Measurements from ENCODE around the gene BNIP1.

BNIP1 gene

GRCh38 chr5:173200356-173200755, 56.0 kb downstream of the BNIP1 start:
- H3K4me3 Mint-ChIP-seq = no peak overlapping the region
- DNase-seq = no peak
- peaks cover 9% of the 10 kb centered on the region for H3K4me1 Mint-ChIP-seq
- H3K9me3 Mint-ChIP-seq = peaks cover 22% of the 10 kb centered on the region
- H3K36me3 Mint-ChIP-seq (ENCODE audit: low read depth) = peaks cover 4% of the 10 kb centered on the region
- peaks cover 82% of the 10 kb centered on the region for H3K27me3 Mint-ChIP-seq (ENCODE audit: low read depth, poor library complexity)
- no peak for TF ChIP-seq CTCF (IDR thresholded peaks at IDR 0.05)
- no peak overlapping the region for H3K27ac Mint-ChIP-seq

- DNase-seq = no peak
- TF ChIP-seq CTCF (IDR thresholded peaks at IDR 0.05) = no peak
- H3K4me1 Mint-ChIP-seq = peaks cover 9% of the 10 kb centered on the region
- peaks cover 22% of the 10 kb centered on the region for H3K9me3 Mint-ChIP-seq
- H3K27me3 Mint-ChIP-seq (ENCODE audit: low read depth, poor library complexity) = peaks cover 84% of the 10 kb centered on the region
- H3K4me3 Mint-ChIP-seq = no peak overlapping the region
- no peak overlapping the region for H3K27ac Mint-ChIP-seq
- H3K36me3 Mint-ChIP-seq (ENCODE audit: low read depth) = peaks cover 4% of the 10 kb centered on the region
These were observed 57.4 kb downstream of the BNIP1 start for GRCh38 chr5:173201636-173202265.

GRCh38 chr5:173202266-173202875, 58.0 kb downstream of the BNIP1 start:
- H3K4me3 Mint-ChIP-seq = no peak overlapping the region
- no peak for DNase-seq
- H3K4me1 Mint-ChIP-seq = peaks cover 9% of the 10 kb centered on the region
- peaks cover 22% of the 10 kb centered on the region for H3K9me3 Mint-ChIP-seq
- TF ChIP-seq CTCF (IDR thresholded peaks at IDR 0.05) = no peak
- H3K27ac Mint-ChIP-seq = no peak overlapping the region
- peaks cover 85% of the 10 kb centered on the region for H3K27me3 Mint-ChIP-seq (ENCODE audit: low read depth, poor library complexity)
- peaks cover 4% of the 10 kb centered on the region for H3K36me3 Mint-ChIP-seq (ENCODE audit: low read depth)

- Mint-ChIP-seq H3K27me3 (ENCODE audit: low read depth, poor library complexity) (peaks cover 88% of the 10 kb centered on the region), H3K36me3 (ENCODE audit: low read depth) (peaks cover 2% of the 10 kb centered on the region), H3K4me1 (peaks cover 9% of the 10 kb centered on the region), H3K9me3 (peaks cover 20% of the 10 kb centered on the region), H3K4me3 (no peak overlapping the region), H3K27ac (no peak overlapping the region)
- no peak for TF ChIP-seq CTCF (IDR thresholded peaks at IDR 0.05)
- no peak for DNase-seq
These were observed 60.1 kb downstream of the BNIP1 start for GRCh38 chr5:173204185-173204979.

- peaks cover 9% of the 10 kb centered on the region for H3K4me1 Mint-ChIP-seq
- no peak for DNase-seq
- H3K4me3 Mint-ChIP-seq = no peak overlapping the region
- H3K9me3 Mint-ChIP-seq = peaks cover 6% of the 10 kb centered on the region
- no peak for TF ChIP-seq CTCF (IDR thresholded peaks at IDR 0.05)
- peaks cover 83% of the 10 kb centered on the region for H3K27me3 Mint-ChIP-seq (ENCODE audit: low read depth, poor library complexity)
- no peaks in the 10 kb centered on the region for H3K36me3 Mint-ChIP-seq (ENCODE audit: low read depth)
- H3K27ac Mint-ChIP-seq = no peak overlapping the region
These were observed 61.6 kb downstream of the BNIP1 start for GRCh38 chr5:173205916-173206315.
